ENCODE data around the gene EFS. TPM values are rescaled to one million over a fixed set of nuclear protein-coding genes. Genes with fewer than 3 reads are reported as not detected.
A peak's percentile ranks its signal among the peaks of the same experiment; 100 is the strongest.

EFS gene
- total and polyA plus RNA-seq, 2 of the 8 experiments (the other 6 are each of a cell fraction or from before 2014, with no cell fraction given) = 27.8 to 28.6 TPM

DNA sequence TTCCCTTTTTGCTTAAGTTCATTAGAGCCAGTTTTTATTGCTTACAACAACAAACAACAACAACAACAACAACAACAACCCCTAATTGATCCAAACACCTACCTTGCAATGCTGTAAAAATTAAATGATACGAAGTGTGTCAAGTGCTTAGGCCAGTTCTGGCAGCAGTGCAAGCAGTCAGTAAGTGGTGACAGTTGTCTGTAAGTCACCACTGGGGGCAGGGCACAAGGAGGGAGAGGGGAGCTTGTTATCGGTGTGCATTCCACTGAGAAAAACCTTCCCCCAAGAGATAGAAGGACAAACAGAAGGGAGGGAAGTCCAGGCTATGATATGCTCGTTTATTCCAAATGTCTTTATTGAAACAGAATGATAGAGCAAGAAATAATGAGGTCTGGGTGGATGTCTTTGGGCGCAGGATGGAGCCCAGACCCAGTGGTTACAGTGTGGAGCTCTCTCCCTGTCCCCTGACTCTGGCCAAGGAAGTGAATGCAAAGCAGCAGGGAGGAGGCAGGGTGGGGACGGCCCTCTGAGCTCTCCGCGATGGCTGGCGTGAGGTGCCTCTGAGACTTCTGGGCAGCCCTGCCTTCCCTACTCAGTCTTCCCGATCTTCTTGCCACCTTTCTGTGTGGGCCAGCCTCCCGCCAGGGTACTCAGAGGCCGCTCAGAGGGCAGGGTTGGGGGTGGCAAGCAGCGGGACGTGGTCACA, 18.8 kb downstream of the EFS start:
- CTCF ChIA-PET (ENCODE audit: partially characterized antibody) = interaction anchor here (0.7 to 5.9 kb wide), 34 partner anchors 8 to 291 kb away, joined by 3 to 69 read pairs (median 4); partner anchors contain the start of genes BCL2L2, CMTM5 and EFS
- no peak overlapping the region for H2BK20ac ChIP-seq (ENCODE audit: low read length)
- H3K4me2 ChIP-seq (ENCODE audit: insufficient read depth in 1 of 2, low read depth in 2 of 2, low read length in 2 of 2) = no peak overlapping the region; a peak in 1 of 4 replicates
- peaks cover 0 to 4% (median 1%) of the 10 kb centered on the region in 4 experiments; a peak in 3 of 7 replicates for H3K4me1 ChIP-seq (replicated peaks in 1 of 4; ENCODE audit: control insufficient read depth in 3 of 4, insufficient read depth in 4 of 4, low read length in 3 of 4)
- no peak overlapping the region for H4K91ac ChIP-seq (replicated peaks; ENCODE audit: insufficient read length, low read length)
- H3K4ac ChIP-seq (replicated peaks; ENCODE audit: insufficient read length, low read depth, low read length) = no peak overlapping the region
- no peak overlapping the region for H3K56ac ChIP-seq (replicated peaks; ENCODE audit: insufficient read length, low read depth, low read length)
- H3K18ac ChIP-seq (ENCODE audit: extremely low read depth, low read length) = no peak overlapping the region
- 70% methylated on average over 13 of the region's 13 CpGs; no CpG with 5 or more reads in 1 of the 2 experiments for WGBS, 2 experiments (ENCODE audit: extremely low coverage in 1 of 2, insufficient coverage in 1 of 2, insufficient read length in 1 of 2, insufficient replicate concordance in 2 of 2, low coverage in 1 of 2, low lambda C conversion rate in 2 of 2, missing lambda C conversion rate in 1 of 2)
- no peak overlapping the region for H2BK15ac ChIP-seq (ENCODE audit: low read length)
- H3K27me3 ChIP-seq (replicated peaks in 1 of 4; ENCODE audit: control insufficient read depth in 3 of 4, extremely low read depth in 1 of 4, insufficient read depth in 3 of 4, low read length in 3 of 4) = peaks cover 0 to 4% (median 2%) of the 10 kb centered on the region in 4 experiments; a peak in 3 of 7 replicates
- H3K23ac ChIP-seq (ENCODE audit: insufficient read length) = no peak overlapping the region
- 0 out of 2 replicates have a peak overlapping the region, but pooled peaks have one; percentile 84 for H4K8ac ChIP-seq (ENCODE audit: extremely low read depth, insufficient read depth, low read length)
- no peak overlapping the region for H2AFZ ChIP-seq (ENCODE audit: low read length)
- DNase-seq (ENCODE audit: low read depth in 1 of 2, low spot score in 2 of 2) (no peak), FAIRE-seq (no peak)
- no peaks in the 10 kb centered on the region for H3K36me3 ChIP-seq (ENCODE audit: control insufficient read depth in 2 of 4, insufficient read depth in 4 of 4, low read length in 3 of 4)
- H3K79me2 ChIP-seq (ENCODE audit: control insufficient read depth in 1 of 2, insufficient read depth in 2 of 2, low read length in 2 of 2) = no peaks in the 10 kb centered on the region
- POLR2A ChIA-PET (ENCODE audit: partially characterized antibody) = interaction anchor here (0.9 to 3.7 kb wide), 10 partner anchors 8 to 363 kb away, joined by 3 to 25 read pairs (median 4); partner anchors contain the start of genes BCL2L2, EFS and PABPN1
- H4K5ac ChIP-seq (ENCODE audit: insufficient read length, low read depth, low read length) = no peak overlapping the region
- no peak overlapping the region for H3K27ac ChIP-seq (ENCODE audit: low read depth, low read length)
- H2BK120ac ChIP-seq (replicated peaks; ENCODE audit: low read depth, low read length) = no peak overlapping the region
- H4K20me1 ChIP-seq (replicated peaks in 1 of 2; ENCODE audit: control insufficient read depth in 1 of 2, insufficient read depth in 2 of 2, low read length in 2 of 2) = no peaks in the 10 kb centered on the region
- no peaks in the 10 kb centered on the region for H3K79me1 ChIP-seq (ENCODE audit: low read depth, low read length)
- H2AK5ac ChIP-seq (ENCODE audit: low read depth, low read length) = no peak overlapping the region
- H2BK12ac ChIP-seq (ENCODE audit: low read depth, low read length) = peak overlapping the region; percentile 39; the same call in 1 of the 2 replicates
- no peak overlapping the region for H2BK5ac ChIP-seq (ENCODE audit: low read depth, low read length)
- H3K9me3 ChIP-seq (ENCODE audit: insufficient read depth in 2 of 2, low read depth in 1 of 2, low read length in 1 of 2) = peaks cover 2% of the 10 kb centered on the region in 2 experiments; a peak in 1 of 4 replicates
- no peak overlapping the region for H3K4me3 ChIP-seq (ENCODE audit: extremely low read depth in 1 of 4, insufficient read depth in 2 of 4, low read depth in 3 of 4, low read length in 4 of 4)
- no peak overlapping the region for H3K9ac ChIP-seq (replicated peaks in 1 of 4; ENCODE audit: extremely low read depth in 1 of 4, low read depth in 3 of 4, low read length in 3 of 4)
- H3K23me2 ChIP-seq (ENCODE audit: low read depth, low read length) = no peaks in the 10 kb centered on the region
- no peak overlapping the region for H3K14ac ChIP-seq (ENCODE audit: insufficient read length)
